Measurements from ENCODE around the gene TMEM271.

- no peak for TF ChIP-seq TARDBP (IDR thresholded peaks at IDR 0.05)
- TF ChIP-seq SUZ12 (IDR thresholded peaks at IDR 0.05), result no peak
- TF ChIP-seq ARNT (IDR thresholded peaks at IDR 0.05), result no peak
- no peak for TF ChIP-seq CTBP1 (IDR thresholded peaks at IDR 0.05; ENCODE audit: borderline replicate concordance)
- TF ChIP-seq ZNF384 (IDR thresholded peaks at IDR 0.05), result no peak
- TF ChIP-seq FOXM1 (IDR thresholded peaks at IDR 0.05; ENCODE audit: borderline replicate concordance), result no peak
- no peak for TF ChIP-seq HDGF (IDR thresholded peaks at IDR 0.05; ENCODE audit: borderline replicate concordance)
- TF ChIP-seq FOXA1 (IDR thresholded peaks at IDR 0.05), result no peak
- no peak for TF ChIP-seq LEF1 (IDR thresholded peaks at IDR 0.05; ENCODE audit: borderline replicate concordance)
- no peak for TF ChIP-seq FOXK2 (IDR thresholded peaks at IDR 0.05)
- TF ChIP-seq ELF4 (IDR thresholded peaks at IDR 0.05), result no peak
- no peak for TF ChIP-seq L3MBTL2 (conservative IDR thresholded peaks at IDR 0.05)
- no peak for TF ChIP-seq BHLHE40 (IDR thresholded peaks at IDR 0.05; ENCODE audit: borderline replicate concordance)
These were observed 31.5 kb downstream of the TMEM271 start for GRCh38 chr4:544386-545105.
